Measurements from ENCODE around the gene SLC7A9.
A peak's percentile ranks its signal among the peaks of the same experiment; 100 is the strongest.
"Not testable (repeated sequence)": the region's sequence is repeated elsewhere in the genome, so short reads cannot be mapped to it uniquely, and the experiment has no call there.

The SLC7A9 gene

DNA sequence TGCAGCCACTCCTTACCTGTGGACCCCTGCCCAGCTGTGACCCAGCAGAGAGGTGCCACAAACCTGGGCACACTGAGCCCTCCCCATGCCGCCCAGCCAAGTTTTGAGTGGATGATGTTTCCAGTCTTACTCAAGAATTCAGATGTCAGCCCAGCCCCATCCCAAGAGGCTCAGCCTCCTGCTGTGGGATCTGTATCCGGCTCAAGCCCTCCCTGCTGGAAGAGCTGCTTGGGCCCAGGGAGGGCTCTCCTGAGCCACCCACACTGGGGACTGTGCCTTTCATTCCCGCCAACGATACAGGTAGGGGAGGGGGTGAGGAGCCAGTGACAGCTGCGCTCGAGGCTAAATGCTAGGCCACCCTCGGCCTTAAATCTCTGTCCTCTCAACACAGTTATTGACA lies 5.9 kb upstream of the SLC7A9 start:
- Histone ChIP-seq H3K27me3 (ENCODE audit: control insufficient read depth in 1 of 2, insufficient read depth in 2 of 2, low read length in 2 of 2) (no peaks in the 10 kb centered on the region), H3K36me3 (ENCODE audit: control insufficient read depth in 1 of 2, insufficient read depth in 2 of 2, low read length in 2 of 2) (peaks cover 0 to 5% of the 10 kb centered on the region in 2 donors), H3K9ac (ENCODE audit: low read depth in 1 of 2, low read length in 2 of 2) (no peak overlapping the region), H3K9me3 (ENCODE audit: control insufficient read depth in 1 of 2, low read length in 2 of 2) (no peaks in the 10 kb centered on the region), H3K4me1 (ENCODE audit: control insufficient read depth in 1 of 2, insufficient read depth in 2 of 2, low read length in 2 of 2) (peaks cover 23 to 26% of the 10 kb centered on the region in 2 donors), H3K27ac (ENCODE audit: low read depth, low read length) (no peak overlapping the region), H3K4me3 (ENCODE audit: low read depth in 1 of 2, low read length in 2 of 2) (no peak overlapping the region)

DNA sequence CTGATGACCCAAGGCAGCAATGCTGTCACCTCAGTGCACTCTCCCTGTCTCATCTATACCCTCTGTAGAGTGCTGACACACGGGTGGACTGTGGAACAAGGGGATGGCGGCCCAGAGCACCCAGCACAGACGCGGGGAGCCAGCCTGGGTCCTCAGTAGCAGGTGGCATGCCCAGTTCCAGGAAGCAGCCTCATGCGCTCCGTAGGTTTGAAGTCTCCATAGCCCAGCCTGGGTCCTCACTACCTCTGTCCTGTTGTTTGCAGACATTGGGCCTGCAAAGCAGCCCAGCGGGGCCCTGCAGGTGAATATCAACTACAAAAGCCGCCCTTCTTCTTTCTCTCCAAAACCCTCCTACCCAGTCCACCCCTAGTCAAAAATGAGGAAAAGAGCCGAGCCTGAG lies 5.0 kb upstream of the SLC7A9 start:
- Histone ChIP-seq H3K9ac (ENCODE audit: low read depth in 1 of 2, low read length in 2 of 2) (no peak overlapping the region), H3K36me3 (ENCODE audit: control insufficient read depth in 1 of 2, insufficient read depth in 2 of 2, low read length in 2 of 2) (peaks cover 0 to 3% of the 10 kb centered on the region in 2 donors), H3K4me1 (ENCODE audit: control insufficient read depth in 1 of 2, insufficient read depth in 2 of 2, low read length in 2 of 2) (peaks cover 20 to 24% of the 10 kb centered on the region in 2 donors), H3K4me3 (ENCODE audit: low read depth in 1 of 2, low read length in 2 of 2) (no peak overlapping the region), H3K9me3 (ENCODE audit: control insufficient read depth in 1 of 2, low read length in 2 of 2) (no peaks in the 10 kb centered on the region), H3K27me3 (ENCODE audit: control insufficient read depth in 1 of 2, insufficient read depth in 2 of 2, low read length in 2 of 2) (no peaks in the 10 kb centered on the region), H3K27ac (ENCODE audit: low read depth, low read length) (no peak overlapping the region)

DNA sequence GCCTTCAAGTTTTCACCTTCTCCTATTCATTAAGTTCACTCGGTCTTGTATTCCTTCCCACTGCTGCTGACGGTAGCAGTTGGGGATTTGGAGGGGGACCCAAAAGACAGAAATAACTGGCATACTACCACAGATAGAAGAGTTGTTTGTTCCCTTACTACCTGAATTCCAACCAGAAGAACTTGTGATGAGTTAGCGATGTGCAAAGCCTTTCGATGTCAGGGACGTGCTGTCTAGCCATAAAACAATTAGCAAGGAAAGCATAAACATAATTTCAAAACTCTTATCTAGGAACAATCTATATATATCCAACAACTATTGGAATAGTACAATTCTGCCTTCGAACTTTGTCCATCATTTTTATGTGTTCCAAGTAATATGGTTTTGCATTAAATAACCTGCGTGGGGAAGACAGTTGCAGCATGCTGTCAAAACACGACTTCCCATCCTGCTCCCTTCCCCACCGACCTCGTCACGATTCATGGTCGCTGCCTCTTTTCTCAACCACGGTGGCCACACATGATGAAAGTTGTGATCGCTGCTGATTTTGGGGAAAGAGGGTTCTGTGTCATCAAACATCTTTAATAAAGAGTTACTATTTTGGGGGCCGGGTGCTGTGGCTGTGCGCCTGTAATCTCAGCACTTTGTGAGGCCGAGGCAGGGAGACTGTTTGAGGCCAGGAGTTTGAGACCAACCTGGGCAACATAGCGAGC lies 3.8 kb upstream of the SLC7A9 start:
- no peak overlapping the region for H3K4me3 ChIP-seq (ENCODE audit: low read depth in 1 of 2, low read length in 2 of 2)
- no peak overlapping the region for H3K27ac ChIP-seq (ENCODE audit: low read depth, low read length)
- H3K36me3 ChIP-seq (ENCODE audit: control insufficient read depth in 1 of 2, insufficient read depth in 2 of 2, low read length in 2 of 2), result no peaks in the 10 kb centered on the region
- H3K9ac ChIP-seq (ENCODE audit: low read depth in 1 of 2, low read length in 2 of 2), result no peak overlapping the region
- H3K9me3 ChIP-seq (ENCODE audit: control insufficient read depth in 1 of 2, low read length in 2 of 2), result no peaks in the 10 kb centered on the region
- H3K4me1 ChIP-seq (ENCODE audit: control insufficient read depth in 1 of 2, insufficient read depth in 2 of 2, low read length in 2 of 2), result peaks cover 17 to 19% of the 10 kb centered on the region in 2 donors
- no peaks in the 10 kb centered on the region for H3K27me3 ChIP-seq (ENCODE audit: control insufficient read depth in 1 of 2, insufficient read depth in 2 of 2, low read length in 2 of 2)

DNA sequence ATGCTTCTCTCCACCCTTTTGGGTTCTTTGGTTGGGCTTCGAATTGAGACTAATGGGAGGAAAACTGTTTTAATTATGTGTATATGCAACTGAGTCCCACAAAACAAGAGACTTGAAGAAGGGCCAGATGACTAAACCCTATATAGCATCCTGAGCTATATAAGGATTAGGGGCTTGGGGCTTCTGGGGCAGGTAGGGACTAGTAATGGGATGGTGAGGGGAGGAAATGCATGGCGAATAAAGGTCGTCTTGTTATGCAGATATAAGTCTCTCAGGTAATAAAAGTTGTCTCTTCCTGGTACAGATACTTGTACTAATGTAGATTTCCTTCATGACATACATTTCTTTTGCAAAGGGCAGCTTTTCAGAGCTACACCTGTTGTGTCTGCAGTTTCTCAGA lies 2.8 kb upstream of the SLC7A9 start:
- Histone ChIP-seq H3K4me1 (ENCODE audit: control insufficient read depth in 1 of 2, insufficient read depth in 2 of 2, low read length in 2 of 2) (peaks cover 17 to 19% of the 10 kb centered on the region in 2 donors), H3K4me3 (ENCODE audit: low read depth in 1 of 2, low read length in 2 of 2) (no peak overlapping the region), H3K27me3 (ENCODE audit: control insufficient read depth in 1 of 2, insufficient read depth in 2 of 2, low read length in 2 of 2) (no peaks in the 10 kb centered on the region), H3K9ac (ENCODE audit: low read depth in 1 of 2, low read length in 2 of 2) (no peak overlapping the region), H3K9me3 (ENCODE audit: control insufficient read depth in 1 of 2, low read length in 2 of 2) (no peaks in the 10 kb centered on the region), H3K27ac (ENCODE audit: low read depth, low read length) (no peak overlapping the region), H3K36me3 (ENCODE audit: control insufficient read depth in 1 of 2, insufficient read depth in 2 of 2, low read length in 2 of 2) (no peaks in the 10 kb centered on the region)

DNA sequence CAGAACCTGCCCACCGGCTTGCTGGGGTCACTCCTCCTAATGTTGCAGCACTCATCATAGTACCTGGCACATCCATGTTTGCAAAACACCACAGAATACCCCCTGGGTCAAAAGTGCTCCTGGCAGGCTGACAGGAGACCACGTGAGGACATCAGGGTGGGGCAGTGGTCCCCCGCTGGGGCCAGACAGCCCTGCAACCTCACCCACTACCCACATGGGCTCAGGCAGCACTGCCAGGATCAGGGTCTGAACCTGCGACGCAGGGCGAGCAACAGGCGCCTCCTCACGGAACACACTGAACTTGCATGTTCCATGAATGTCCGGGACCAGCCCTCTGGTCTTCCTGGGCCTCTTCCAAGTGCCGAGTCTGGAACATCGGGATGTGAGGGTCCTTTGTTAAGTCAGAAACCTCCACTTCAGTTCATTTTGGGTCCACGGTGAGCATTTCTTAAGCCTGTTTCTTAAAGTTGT lies 1.4 kb upstream of the SLC7A9 start:
- Histone ChIP-seq H3K27ac (ENCODE audit: low read depth, low read length) (peak overlapping the region; percentile 15), H3K27me3 (ENCODE audit: control insufficient read depth in 1 of 2, insufficient read depth in 2 of 2, low read length in 2 of 2) (no peaks in the 10 kb centered on the region), H3K36me3 (ENCODE audit: control insufficient read depth in 1 of 2, insufficient read depth in 2 of 2, low read length in 2 of 2) (peaks cover 0 to 4% of the 10 kb centered on the region in 2 donors), H3K4me1 (ENCODE audit: control insufficient read depth in 1 of 2, insufficient read depth in 2 of 2, low read length in 2 of 2) (peaks cover 13 to 15% of the 10 kb centered on the region in 2 donors), H3K9ac (ENCODE audit: low read depth in 1 of 2, low read length in 2 of 2) (peak overlapping the region in 1 of 2 donors; percentile 57), H3K4me3 (ENCODE audit: low read depth in 1 of 2, low read length in 2 of 2) (no peak overlapping the region), H3K9me3 (ENCODE audit: control insufficient read depth in 1 of 2, low read length in 2 of 2) (no peaks in the 10 kb centered on the region)

DNA sequence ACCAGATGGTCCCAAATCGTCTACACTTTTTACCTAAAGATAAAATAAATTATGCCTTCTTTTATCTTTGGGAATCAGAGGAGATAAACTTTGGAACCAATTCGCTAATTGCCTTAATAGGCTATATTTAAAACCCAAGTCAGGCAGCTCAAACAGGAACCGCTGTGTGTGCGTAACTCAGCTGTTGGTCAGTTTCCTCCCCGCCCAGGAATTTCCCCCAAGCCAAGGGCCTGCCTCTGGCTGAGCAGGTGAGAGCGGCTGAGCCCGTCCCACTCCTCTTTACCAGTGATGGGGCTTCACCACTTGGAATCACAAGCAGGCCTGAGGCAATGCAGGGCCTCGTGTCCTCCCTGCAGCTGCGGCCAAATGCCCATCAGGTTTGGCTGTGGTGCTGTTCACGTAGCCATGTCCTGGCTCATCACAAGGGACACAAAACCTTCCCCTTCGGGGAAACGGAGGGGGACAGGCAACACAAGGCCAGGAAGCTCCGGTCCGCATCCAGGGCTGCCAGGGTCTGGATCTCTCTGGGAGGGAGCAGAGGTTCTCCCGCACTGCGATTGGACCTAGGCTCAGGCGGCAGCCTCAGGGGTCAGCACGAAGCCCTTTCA lies 503 bp upstream of the SLC7A9 start:
- Histone ChIP-seq H3K27ac (ENCODE audit: low read depth, low read length) (peak overlapping the region; percentile 46), H3K9me3 (ENCODE audit: control insufficient read depth in 1 of 2, low read length in 2 of 2) (no peaks in the 10 kb centered on the region), H3K36me3 (ENCODE audit: control insufficient read depth in 1 of 2, insufficient read depth in 2 of 2, low read length in 2 of 2) (peaks cover 0 to 4% of the 10 kb centered on the region in 2 donors), H3K4me1 (ENCODE audit: control insufficient read depth in 1 of 2, insufficient read depth in 2 of 2, low read length in 2 of 2) (peaks cover 13 to 15% of the 10 kb centered on the region in 2 donors), H3K4me3 (ENCODE audit: low read depth in 1 of 2, low read length in 2 of 2) (peak overlapping the region; percentile 48 to 58), H3K9ac (ENCODE audit: low read depth in 1 of 2, low read length in 2 of 2) (peak overlapping the region; percentile 57 to 64), H3K27me3 (ENCODE audit: control insufficient read depth in 1 of 2, insufficient read depth in 2 of 2, low read length in 2 of 2) (no peaks in the 10 kb centered on the region)

DNA sequence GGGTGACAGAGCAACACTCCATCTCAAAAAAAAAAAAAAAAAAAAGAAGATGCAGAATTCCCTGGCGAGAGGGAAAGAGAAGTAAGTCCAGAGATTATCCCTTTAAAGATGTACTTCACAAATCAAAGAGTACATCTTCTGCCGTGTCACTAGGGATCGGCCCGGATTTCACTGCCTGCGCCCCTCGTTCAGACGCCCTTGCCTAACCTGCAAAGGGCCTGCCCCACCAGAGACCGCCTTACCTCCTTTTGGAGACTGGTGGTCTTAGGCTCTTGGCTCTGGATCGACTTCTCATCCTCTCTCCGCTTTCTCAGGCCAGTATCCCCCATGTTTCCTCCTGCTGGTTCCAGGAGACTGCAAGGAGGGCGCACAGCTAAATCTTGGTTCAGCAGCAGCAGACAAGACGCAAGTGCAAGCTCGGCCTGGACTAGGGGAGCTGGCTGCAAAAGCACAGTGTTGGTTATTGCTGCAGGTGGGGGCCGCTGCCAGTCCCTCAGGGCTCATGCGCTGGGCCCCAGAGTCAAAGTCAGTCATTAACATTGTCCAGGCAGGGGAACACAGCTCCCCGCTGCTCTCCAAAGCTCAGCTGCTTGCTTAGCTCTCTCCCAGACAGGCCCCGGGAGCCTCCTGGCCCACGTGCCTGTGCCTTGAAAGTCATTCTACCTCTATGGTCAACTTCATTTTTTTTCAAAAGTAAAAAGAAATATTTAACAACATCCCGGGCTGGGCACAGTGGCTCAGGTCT lies 1.2 kb downstream of the SLC7A9 start:
- H3K9ac ChIP-seq (ENCODE audit: low read depth in 1 of 2, low read length in 2 of 2), result no peak overlapping the region

DNA sequence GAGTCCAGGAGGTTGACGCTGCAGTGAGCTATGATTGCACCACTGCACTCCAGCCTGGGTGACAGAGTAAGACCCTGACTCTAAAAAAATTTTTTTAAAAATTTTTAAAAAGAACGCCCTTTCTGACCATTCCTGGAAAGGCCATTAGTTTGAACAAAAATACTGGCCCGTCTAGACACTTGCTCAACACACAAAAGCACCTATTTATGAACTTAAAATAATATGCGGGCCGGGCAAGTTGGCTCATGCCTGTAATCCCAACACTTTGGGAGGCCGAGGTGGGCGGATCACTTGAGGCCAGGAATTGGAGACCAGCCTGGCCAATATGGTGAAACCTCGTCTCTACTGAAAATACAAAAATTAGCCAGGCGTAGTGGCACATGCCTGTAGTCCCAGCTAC lies 2.1 kb downstream of the SLC7A9 start:
- peaks cover 13 to 15% of the 10 kb centered on the region in 2 donors for H3K4me1 ChIP-seq (ENCODE audit: control insufficient read depth in 1 of 2, insufficient read depth in 2 of 2, low read length in 2 of 2)
- not testable (repeated sequence) for H3K9ac ChIP-seq (ENCODE audit: low read depth in 1 of 2, low read length in 2 of 2); H3K4me3 ChIP-seq (ENCODE audit: low read depth in 1 of 2, low read length in 2 of 2); H3K27me3 ChIP-seq (ENCODE audit: control insufficient read depth in 1 of 2, insufficient read depth in 2 of 2, low read length in 2 of 2); H3K27ac ChIP-seq (ENCODE audit: low read depth, low read length); H3K9me3 ChIP-seq (ENCODE audit: control insufficient read depth in 1 of 2, low read length in 2 of 2)
- H3K36me3 ChIP-seq (ENCODE audit: control insufficient read depth in 1 of 2, insufficient read depth in 2 of 2, low read length in 2 of 2), result peaks cover 0 to 11% of the 10 kb centered on the region in 2 donors

More for the DNA sequence above, 1.2 kb downstream of the SLC7A9 start:
- Histone ChIP-seq H3K27me3 (ENCODE audit: control insufficient read depth in 1 of 2, insufficient read depth in 2 of 2, low read length in 2 of 2) (no peaks in the 10 kb centered on the region), H3K9me3 (ENCODE audit: control insufficient read depth in 1 of 2, low read length in 2 of 2) (no peaks in the 10 kb centered on the region), H3K36me3 (ENCODE audit: control insufficient read depth in 1 of 2, insufficient read depth in 2 of 2, low read length in 2 of 2) (peaks cover 0 to 11% of the 10 kb centered on the region in 2 donors), H3K27ac (ENCODE audit: low read depth, low read length) (no peak overlapping the region), H3K4me1 (ENCODE audit: control insufficient read depth in 1 of 2, insufficient read depth in 2 of 2, low read length in 2 of 2) (peaks cover 13 to 15% of the 10 kb centered on the region in 2 donors), H3K4me3 (ENCODE audit: low read depth in 1 of 2, low read length in 2 of 2) (peak overlapping the region; percentile 23 to 55)

DNA sequence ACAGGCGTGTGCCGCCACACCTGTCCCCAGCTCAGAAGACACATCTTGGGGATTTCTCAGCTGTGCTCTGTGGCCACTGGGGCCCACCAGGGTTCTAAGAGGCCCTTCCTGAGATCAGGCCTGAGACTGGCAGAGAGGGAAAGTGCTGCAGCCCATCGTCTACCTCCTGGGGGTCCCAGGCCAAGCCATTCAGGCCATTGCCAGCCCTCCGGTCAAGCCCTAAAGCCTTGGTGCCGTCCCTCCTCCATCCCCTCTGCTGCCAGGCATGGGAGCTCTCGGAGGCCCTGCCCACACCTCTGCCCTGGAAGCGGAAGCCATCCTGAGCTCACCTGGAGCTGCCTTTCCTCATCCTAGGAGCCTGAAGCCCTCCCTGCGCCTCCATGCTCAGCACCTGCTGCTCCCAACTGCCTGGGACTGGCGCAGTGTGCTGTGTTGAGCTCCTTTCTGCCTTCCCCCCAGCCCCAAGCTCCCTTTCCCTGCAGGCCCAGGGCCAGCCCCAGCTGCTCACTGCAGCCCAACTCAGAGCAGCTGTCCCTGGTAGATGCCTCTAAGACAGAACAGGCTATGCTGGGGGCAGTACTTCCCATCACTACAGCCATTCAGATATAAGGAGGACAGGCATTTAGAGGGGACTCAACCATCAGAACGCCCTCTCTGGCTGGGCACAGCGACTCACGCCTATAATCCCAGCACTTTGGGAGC lies 2.9 kb downstream of the SLC7A9 start:
- Histone ChIP-seq H3K4me3 (ENCODE audit: low read depth in 1 of 2, low read length in 2 of 2) (peak overlapping the region; percentile 22 to 28), H3K9ac (ENCODE audit: low read depth in 1 of 2, low read length in 2 of 2) (no peak overlapping the region), H3K4me1 (ENCODE audit: control insufficient read depth in 1 of 2, insufficient read depth in 2 of 2, low read length in 2 of 2) (peaks cover 13 to 15% of the 10 kb centered on the region in 2 donors), H3K27ac (ENCODE audit: low read depth, low read length) (no peak overlapping the region), H3K36me3 (ENCODE audit: control insufficient read depth in 1 of 2, insufficient read depth in 2 of 2, low read length in 2 of 2) (peaks cover 0 to 15% of the 10 kb centered on the region in 2 donors), H3K9me3 (ENCODE audit: control insufficient read depth in 1 of 2, low read length in 2 of 2) (no peaks in the 10 kb centered on the region), H3K27me3 (ENCODE audit: control insufficient read depth in 1 of 2, insufficient read depth in 2 of 2, low read length in 2 of 2) (no peaks in the 10 kb centered on the region)
